GM18507 (cell line): Measurements from ENCODE around the gene RDM1.

Source experiments
- DNase-seq: peaks from one replicate; pipeline ENCODE4 v3.0.0; 2011; ENCODE audit warnings: low read depth; ENCODE audit not compliant: insufficient read length; ENCODE audit errors: extremely low spot score
- FAIRE-seq: peaks from 2 replicates; lab custom pipeline; 2011; peaks lifted over from hg19 to GRCh38; lab: Jason Lieb, UNC

Gene RDM1

GRCh38 chr17:35877345-35878029, 53.1 kb downstream of the RDM1 start:
- DNase-seq (no peak), FAIRE-seq (no peak)

GRCh38 chr17:35876534-35876933, 54.0 kb downstream of the RDM1 start:
- no peak for DNase-seq
- FAIRE-seq: no peak

GRCh38 chr17:35875800-35876139, 54.8 kb downstream of the RDM1 start:
- no peak for FAIRE-seq
- no peak for DNase-seq

GRCh38 chr17:35875072-35875799, 55.3 kb downstream of the RDM1 start:
- no peak for FAIRE-seq
- no peak for DNase-seq

GRCh38 chr17:35872196-35872980, 58.2 kb downstream of the RDM1 start:
- FAIRE-seq (no peak), DNase-seq (no peak)

GRCh38 chr17:35870906-35871819, 59.4 kb downstream of the RDM1 start:
- DNase-seq (no peak), FAIRE-seq (no peak)

GRCh38 chr17:35868737-35869136, 61.8 kb downstream of the RDM1 start, which contains the start of gene HEATR9:
HEATR9 (minus strand) TSS chr17:35868891; CDS start chr17:35868742, 149 bp downstream.
- no peak for FAIRE-seq

More at GRCh38 chr17:35868737-35869136, 61.8 kb downstream of the RDM1 start, which contains the start of gene HEATR9:
- no peak for DNase-seq
